GM21529 (cell line): Measurements from ENCODE around the gene HK2.
"Not testable (repeated sequence)": the region's sequence is repeated elsewhere in the genome, so short reads cannot be mapped to it uniquely, and the experiment has no call there.

ENCODE experiments used
- ATAC-seq: cut with Tn5 transposase; IDR thresholded peaks from one replicate; pipeline ENCODE4 v1.9.1; 2021; ENCODE audit not compliant: unreplicated experiment

The HK2 gene

DNA sequence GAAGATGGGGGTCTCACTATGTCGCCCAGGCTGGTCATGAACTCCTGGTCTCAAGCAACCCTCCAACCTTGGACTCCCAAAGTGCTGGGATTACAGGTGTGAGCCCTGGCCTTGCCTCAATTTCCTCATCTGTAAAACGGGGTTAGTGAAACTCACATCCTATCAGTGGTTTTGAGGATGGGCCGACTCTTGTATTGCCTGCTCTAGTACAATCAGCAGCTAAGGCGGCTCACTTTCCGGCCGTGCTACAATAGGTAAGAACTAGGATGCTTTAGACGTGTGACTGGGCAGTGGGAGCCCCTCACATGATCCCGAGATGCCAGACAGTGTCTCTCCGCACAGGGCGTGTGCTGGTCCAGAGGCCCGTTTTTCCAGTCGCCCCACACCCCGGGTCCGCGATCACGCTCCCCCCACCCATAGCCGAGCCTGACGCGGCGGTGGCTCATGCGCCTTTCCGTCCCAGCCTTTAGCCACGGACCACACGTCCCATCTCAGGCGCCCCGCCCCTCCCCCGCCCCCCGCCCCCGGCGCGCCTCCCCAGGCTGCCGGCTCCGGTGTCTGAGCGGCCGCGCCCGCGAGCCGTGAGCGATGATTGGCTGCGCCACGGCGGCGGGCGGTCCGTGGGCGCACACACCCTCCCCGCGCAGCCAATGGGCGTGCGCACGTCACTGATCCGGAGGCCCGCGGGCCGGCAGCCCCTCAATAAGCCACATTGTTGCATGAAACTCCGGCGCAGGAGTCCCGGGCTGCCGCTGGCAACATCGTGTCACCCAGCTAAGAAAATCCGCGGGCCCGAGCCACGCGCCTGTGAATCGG is at the start of gene HK2:
TSS of gene HK2 (plus strand) at position 710 of the 816 bp plus-strand sequence. CDS start 454 bp downstream, outside the sequence.
- ATAC-seq, result peak; percentile 75

DNA sequence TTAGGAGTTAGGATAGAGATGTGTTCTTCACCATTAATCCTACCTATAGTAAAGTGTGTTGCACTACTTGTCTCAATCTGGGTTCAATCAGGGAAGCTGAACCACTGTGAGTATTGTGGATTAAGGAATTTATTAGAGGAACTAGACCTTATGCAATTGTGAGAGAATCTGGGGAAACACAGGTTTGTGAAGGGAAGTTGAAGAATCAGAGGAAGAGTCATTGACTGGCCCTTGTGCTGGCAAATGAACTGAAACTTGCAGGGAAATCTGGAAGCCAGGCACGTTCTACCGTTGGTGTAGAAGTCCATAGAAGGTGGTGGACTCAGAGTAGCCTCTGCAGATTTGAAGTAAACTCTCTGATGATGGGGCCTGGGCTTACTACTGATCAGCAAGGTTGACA is 44.7 kb upstream of the HK2 start:
- ATAC-seq, result no peak

DNA sequence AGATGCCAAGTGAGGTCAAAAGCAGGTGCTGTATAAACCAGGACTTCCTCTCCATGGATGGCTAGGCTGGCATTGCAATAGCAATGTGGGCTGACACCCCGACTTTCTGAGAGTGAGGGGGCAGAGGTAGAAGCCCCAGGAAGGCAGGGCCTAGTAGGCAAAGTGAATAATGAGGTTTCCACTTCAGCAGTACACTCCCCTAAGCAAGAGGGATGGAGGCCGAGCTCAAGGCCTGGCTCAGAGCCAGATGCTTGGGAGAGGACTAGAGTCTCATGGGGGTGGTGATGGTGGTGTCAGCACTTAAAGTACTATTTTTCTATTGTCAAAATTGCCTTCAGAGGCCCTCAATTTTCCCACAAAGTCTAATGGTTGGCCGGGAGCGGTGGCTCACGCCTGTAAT is 41.6 kb upstream of the HK2 start:
- ATAC-seq, result no peak

DNA sequence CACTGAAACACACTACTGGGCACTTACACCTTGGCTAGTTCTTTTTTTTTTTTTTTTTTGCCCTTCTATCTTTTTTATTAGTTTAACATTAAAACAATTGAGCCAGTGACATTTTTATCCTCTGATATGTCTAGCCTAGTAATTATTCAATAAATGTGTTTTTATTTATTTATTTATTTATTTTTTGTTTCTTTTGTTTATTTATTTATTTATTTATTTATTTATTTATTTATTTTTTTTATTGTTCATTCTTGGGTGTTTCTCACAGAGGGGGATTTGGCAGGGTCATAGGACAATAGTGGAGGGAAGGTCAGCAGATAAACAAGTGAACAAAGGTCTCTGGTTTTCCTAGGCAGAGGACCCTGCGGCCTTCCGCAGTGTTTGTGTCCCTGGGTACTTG is 39.0 kb upstream of the HK2 start:
- not testable (repeated sequence) for ATAC-seq

DNA sequence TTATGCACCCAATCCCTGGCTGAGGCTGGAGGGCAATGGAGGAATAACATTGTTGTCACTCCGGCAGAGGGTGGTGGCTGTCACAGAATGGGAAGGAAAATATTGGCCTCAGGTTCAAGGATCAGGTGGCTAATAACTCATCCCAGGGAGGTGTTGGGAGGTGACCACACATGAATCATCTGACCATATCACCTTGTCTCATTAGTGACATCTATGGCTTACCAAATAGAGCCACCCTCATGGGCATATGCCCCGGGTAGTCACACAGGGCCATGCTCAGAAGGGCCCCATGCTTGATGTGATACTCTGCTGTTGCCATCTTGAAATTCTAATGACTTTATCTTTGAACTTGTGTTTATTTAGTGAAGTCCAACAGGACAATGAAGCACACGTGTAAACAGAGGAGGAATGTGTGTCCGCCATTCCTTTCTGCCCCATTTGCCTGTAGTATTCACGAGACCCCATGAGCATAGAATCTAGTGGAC is 27.5 kb upstream of the HK2 start:
- ATAC-seq, result no peak

DNA sequence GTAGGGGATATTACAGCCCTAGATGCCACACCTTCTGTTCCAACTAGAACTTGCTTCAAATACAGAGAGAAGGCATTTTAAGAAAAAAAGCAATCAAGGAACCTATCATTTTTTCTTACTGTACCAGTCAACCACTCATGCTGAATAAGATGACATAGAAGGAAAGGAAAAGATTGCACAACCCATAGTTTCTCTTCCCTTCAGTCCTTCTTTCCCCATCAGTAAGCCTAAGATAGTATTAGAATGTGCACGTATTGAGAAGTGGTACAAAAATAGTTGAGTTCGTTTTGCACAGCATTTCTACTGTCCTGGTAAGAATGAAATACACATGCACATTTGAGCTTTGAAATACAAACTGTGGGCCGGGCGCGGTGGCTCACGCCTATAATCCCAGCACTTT is 27.0 kb upstream of the HK2 start:
- ATAC-seq, result no peak

DNA sequence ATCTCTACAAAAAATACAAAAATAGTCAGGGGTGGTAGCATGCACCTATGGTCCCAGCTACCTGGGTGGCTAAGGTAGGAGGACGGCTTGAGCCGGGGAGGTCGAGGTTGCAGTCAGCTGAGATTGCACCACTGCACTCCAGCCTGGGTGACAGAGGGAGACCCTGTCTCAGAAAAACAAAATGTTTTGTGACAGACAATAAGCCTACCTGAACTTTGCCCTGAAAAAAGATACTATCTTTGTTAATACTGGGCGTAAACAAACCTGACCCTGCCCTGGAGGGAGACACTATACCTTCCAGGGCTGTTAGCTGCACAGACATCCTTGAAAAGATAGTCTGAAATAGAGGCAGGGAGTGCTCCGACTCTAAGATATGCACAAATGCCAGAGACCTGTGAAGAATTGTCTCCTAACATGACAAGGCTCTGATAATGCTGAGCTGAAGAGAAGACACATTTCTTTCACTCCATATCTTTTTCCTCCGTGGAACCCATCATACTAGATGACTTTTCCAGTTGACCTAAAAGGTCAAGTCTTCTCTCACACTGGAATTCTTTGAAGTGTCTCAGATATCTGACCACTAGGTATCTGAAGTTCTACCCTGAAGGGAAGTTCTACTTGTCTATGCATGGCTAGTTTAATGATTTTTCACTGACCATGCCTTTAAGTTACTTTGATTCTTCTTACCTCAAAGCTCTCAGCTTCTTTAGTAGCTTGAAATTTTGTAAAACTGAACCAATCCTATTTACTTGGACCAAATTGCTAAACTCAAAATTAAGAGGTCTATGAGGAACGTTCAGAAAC is 20.9 kb upstream of the HK2 start:
- no peak for ATAC-seq

DNA sequence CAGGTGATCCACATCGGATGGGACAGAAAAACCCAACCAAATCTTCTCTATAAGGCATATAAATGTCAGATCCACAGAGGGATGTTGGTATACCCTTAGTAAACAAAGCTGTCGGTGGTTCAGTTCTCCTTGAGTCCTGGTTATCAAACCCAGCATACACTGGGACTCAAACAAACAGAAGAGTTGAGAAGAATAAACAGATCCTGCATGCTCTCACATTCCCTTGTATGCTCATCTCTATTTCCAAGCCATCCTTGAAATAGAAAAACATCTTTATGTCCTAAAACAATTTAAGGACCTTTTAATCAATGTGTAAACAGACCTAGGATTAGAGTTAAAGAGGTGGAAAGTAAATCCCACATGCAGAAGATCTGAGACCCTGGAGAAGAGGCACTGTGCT is 19.8 kb upstream of the HK2 start:
- no peak for ATAC-seq

DNA sequence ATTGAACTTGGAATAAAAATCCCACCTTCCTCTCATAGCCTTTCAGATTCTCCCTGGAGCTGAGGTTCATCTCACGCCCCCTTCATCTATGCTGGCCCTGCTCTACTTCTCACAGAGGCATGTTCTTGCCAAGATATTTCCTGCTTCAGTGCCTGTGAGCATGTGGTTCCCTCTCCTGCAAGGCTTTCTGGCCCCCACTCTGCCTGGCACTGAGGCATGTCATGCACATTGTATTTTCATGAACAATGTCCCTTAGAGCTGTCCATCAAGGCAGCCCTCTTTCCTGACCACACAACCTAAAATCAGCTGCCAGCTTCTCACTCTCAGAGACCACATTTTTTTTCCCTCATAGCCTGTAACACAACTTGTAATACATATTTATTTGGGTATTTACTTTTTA is 18.0 kb upstream of the HK2 start:
- no peak for ATAC-seq

DNA sequence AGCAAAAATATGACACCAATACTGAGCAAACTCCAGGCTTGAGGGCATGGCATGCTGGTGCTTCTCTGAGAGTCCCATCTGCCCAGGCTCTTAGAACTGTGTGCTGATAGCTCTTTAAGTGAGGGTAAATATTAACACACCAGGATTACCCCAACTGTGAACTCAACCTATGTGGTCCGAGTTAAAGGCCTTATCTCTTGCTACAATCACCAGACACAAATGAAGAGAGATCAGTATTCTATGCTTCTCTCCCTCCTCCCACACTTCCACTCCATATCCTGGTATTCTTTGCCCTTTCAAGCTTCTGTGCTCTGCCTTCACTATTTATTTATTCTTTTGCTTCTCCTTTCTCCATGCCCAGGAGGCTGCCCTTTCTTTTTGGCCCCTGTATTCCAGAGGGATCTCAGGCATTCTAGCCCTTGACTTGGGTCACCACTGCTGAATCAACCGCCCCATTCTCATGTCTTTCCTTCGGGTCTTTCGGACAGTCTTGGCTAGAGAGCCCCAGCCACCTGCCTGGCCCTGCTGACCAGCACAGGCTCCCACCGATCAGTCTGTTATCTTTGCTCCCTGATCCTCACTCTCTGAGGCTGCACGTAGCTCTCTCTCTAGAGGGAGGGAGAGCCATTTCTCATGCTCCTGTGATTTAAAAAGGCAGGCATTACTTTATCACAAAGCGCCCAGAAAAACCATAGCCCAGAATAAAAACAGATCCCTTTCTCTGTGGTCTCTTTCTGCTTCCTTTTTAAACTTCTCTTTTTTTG is 17.2 kb upstream of the HK2 start:
- no peak for ATAC-seq

DNA sequence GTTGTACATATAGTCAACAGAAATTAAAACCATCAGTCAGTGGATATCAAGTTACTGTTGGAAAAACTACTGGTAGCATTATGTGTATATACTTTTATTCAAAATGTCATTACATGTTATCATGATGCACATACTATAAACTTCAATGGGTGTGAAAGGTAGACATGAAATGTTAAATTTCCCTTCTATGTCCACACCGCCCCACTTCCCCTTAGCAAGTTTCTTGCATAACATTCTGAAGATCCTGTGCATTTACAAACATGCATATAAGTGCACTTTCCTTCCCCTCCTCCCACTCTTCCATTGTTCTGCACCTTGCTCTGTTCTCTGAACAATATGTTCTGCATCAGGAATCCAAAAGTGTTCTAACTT is 16.6 kb upstream of the HK2 start:
- ATAC-seq, result no peak

DNA sequence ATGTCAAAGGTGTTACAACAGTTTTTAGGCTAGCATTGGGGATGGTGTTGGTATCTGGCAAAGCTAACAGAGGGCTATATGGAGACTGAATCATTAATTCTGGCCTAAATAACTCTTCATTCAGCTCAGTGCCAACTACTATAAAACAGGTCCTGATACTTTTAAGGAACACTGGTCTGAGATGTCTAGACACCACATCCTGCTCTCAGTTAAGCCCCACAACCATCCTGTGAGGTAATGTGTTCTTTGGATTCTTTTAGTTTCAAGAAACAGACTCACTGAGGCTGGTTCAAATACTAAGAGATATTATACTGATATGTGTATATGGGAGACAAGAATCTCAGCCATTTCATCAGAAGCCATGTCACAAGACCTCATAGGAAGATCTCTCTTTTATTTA is 14.2 kb upstream of the HK2 start:
- no peak for ATAC-seq

DNA sequence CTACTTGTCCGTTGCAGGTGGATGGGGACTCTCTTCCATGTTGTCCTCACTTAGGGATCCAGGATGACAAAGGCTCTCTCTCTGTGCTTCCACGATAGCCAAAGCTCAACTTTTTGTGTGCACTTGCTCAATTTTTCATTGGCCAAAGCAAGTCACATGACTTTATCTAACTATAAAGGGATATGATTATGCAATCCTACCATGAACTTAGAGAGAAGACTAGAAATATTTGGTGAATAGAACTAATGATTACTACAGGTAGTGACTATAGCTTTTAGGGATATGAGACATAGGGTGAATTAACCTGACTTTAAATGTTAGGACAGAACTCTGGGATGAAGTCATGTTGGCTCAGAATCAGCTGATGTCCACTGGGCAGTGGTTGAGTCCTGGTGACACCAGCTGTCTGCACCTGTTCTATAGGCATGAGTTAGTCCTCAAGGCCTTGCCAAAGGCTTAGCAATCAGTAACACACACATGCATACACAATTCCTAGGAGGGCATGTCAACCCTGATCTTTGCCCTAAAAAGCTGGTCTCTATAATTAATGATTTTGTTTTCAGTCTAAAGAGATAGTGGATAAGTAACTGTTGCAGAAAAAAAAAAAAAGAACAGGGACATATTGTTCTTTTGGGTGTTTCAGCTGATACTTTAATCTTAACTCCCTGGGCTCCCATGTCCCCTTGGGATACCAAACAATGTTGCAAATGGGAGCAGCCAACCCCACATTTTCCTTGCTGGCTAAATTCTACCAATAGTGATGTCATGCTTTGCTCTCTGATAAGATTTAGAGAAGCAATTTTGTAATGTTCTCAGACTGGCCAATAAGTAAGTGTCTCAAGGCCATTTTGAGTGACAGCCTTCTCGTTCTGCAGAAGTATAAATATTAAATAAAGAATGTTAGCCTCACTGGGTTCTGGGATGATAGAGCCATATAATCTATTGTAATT is 12.5 kb upstream of the HK2 start:
- ATAC-seq, result no peak

DNA sequence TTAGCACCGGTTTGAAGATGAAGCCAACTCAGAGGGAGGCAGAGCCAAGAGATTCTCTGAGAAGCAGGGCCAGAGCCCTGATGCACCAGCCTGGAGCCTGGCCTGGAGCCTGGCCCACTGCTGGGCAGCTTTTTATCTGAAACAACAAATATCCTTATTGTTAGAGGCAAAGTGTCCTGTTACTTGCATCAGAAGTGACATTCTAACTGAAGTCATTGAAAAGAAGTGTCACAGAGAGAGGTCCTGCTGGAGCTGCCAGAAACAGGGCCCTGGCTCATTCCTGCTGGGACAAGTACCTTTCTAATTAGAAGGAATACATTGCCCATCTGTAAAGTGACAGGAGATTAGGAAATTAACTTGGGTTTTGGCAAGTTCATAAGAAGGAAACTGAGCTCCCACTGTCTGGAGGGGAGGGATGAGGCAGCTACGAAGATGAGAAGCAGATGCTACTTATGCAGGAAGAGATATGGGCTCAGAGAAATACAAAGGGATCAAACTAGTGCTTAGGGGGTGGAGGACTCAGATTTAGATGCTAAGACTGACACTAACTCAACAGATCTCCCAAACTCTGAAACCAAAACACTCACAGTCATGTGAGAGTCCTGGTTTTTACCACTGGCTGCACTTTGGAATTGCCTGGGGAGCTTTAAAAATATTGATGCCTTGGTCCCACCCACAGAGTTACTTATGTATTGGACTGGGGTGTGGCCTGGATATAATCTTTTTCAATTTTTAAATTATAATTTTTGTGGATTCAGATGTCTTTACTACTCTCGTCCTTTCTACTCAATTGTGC is 11.0 kb upstream of the HK2 start:
- no peak for ATAC-seq

DNA sequence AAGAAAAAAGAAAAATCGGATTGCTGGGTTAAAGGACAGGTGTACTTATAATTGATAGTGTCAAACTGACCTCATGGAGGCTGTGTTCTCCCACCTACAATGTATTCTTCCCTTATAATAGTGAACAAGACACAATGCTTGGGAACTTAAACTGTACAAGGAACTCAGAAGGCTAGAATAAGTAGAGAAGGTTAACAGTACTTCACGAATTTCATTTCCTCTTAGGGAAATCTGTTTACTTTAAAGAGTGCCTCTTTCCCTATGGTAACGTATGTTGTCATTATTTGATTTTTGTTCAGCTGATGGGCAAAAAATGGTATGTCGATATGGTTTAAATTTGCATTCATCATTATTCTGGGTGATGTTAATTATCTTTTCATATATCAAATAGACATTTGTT is 9.2 kb upstream of the HK2 start:
- no peak for ATAC-seq

DNA sequence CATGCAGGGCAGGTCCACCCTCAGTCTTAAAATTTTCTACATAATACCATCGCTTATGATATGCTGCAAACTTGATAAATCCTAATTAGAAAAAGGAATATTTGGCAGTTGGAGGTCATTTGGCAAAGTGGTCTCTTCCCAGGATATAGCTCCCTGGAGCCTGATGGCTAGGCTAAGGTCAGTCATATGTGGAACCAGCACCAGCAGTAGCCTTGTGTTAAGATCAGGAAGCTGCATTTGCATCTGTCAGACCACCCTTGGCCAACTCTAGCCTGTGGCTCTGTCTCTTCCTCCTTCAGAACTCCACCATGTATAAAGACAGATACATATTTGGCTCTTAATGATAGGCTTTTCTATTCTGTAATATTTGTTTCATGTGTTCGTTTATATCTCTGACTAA is 5.4 kb upstream of the HK2 start:
- ATAC-seq, result no peak

DNA sequence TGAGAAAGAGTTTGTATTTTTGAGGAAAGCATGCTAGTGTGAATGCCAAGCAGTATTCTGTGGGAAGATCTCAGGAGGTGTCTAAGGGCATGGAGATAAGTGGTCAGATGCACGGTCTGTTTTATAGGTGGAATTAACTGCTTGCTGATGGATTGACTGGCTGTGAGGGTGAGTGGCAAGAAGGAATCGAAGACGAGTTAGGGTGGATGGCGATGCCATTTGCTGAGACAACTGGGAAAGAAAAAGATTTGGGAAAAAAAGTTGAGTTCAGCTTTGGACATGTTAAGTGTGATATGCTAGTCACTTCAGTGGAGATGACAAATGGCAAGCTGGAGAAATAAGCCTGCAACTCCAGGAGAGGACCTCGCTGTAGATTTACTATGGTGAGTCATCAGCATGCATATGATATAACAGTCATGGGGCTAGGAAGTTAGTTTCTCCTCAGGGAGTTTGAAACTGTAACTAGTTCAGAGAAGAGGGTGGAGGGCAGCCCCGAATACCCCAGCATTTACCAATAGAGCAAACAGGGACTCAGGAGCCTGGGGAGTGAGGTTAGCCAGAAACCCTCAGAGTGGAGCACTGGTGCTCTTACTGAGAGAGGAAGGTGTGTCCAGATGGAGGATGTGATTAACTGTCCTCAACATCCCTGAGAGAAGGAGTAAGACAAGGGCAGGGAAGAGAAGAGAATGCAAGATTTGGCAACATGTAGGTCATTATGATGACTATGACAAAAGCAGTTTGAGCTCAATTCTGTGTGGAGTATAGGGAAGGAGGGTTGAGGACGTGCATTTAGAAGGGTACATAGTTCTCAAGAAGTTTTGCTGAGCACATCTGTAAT is 2.0 kb upstream of the HK2 start:
- no peak for ATAC-seq

DNA sequence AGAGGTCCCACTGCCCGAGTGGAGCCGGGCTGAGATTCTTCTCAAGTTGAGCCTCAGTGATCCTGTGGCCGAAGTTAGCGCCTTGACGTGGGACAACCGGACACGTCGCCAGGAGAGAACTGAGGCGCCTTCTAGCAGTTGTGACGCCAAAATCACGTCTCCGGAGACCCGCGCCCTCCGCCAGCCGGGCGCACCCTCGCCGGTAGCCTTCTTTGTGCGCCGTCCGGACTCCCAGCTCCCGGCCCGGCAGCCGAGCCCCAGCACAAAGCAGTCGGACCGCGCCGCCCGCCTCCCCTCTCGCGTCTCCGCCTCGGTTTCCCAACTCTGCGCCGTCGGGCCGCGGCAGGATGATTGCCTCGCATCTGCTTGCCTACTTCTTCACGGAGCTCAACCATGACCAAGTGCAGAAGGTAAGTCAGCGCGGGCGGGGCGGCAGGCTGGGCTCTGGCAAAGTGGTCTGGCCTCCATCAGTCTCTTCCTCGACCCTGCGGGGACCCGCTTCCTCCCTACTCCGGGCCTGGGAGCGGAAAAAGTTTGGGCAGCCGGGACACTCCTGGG is 386 bp downstream of the HK2 start:
- ATAC-seq, result peak; percentile 6
